H1 (cell line): ENCODE data around the gene KIZ. TPM values are rescaled to one million over a fixed set of nuclear protein-coding genes. Genes with fewer than 3 reads are reported as not detected.

Source experiments
- CTBP2 ChIP-seq: IDR thresholded peaks from 2 replicates; pipeline ENCODE4 v1.7.0; 2011; ENCODE audit warnings: borderline replicate concordance, mild to moderate bottlenecking, moderate library complexity, mixed read lengths, low read length; ENCODE audit not compliant: insufficient read depth, insufficient read length
- polyA plus RNA-seq, 7 experiments: library from polyadenylated mRNA; depleted of rRNA in 3 of 7; stranded (reverse) in 5 of 7; unstranded in 2 of 7; fragments of >200 nt in 5 of 7; fragments of 200-250 nt in 2 of 7; gene quantifications; 1 replicate in 5 of 7; 2 replicates in 1 of 7; 4 replicates in 1 of 7; pipeline versions ENCODE4 v1.2.1 to v1.2.3, GENCODE V29; 2011 to 2013; ENCODE audit warnings: missing spikeins in 2 of 7, mixed read lengths in 2 of 7
- total RNA-seq: library from RNA; stranded (reverse); fragmentation: NEBNext Ultra II Directional; extraction: Animal tissue kit (Norgen Biotek cat#: 25700); gene quantifications from 2 replicates; pipeline ENCODE4 v1.2.1, GENCODE V29; 2021
- TF ChIP-seq, protein P1 (sequence below): IDR thresholded peaks from 2 replicates; pipeline ENCODE4 v1.6.1; 2011; ENCODE audit warnings: low read length, improper control_type of control experiment

KIZ gene
- total and polyA plus RNA-seq, 2 of the 8 experiments (the other 6 are each of a cell fraction or from before 2014, with no cell fraction given): 13.0 to 51.7 TPM

DNA sequence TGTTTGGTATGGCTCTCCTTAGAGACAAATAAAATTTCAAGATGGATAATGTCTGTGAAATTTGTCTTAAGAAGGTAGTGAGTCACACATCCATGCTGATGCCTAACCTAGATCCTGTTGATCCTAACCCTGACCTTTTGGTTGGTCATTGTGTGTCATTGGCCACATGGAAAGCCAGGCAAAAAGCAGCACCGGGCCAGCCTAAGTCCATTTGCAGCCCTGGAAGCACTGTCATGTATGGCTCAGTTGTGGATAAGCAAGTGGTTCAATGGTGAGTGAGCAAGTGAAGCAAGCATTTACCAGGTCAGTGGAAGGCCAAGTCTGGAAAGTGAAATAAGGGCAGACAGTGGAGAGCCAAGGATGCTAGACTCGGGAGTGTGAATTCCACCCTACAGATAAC lies 165.1 kb downstream of the KIZ start (continued):
- TF ChIP-seq, protein P1, sequence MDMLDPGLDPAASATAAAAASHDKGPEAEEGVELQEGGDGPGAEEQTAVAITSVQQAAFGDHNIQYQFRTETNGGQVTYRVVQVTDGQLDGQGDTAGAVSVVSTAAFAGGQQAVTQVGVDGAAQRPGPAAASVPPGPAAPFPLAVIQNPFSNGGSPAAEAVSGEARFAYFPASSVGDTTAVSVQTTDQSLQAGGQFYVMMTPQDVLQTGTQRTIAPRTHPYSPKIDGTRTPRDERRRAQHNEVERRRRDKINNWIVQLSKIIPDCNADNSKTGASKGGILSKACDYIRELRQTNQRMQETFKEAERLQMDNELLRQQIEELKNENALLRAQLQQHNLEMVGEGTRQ: no peak
- no peak for TF ChIP-seq CTBP2
- TF ChIP-seq, all 59 proteins: peak for 0
